Neural progenitor cell (in vitro differentiated cells): ENCODE results near the gene TMEM120B. TPM values are rescaled to one million over a fixed set of nuclear protein-coding genes. Genes with fewer than 3 reads are reported as not detected.

Source experiments
- DNase-seq: peaks from one replicate; pipeline ENCODE4 v3.0.0-alpha.2; 2016; ENCODE audit warnings: low spot score
- H2AFZ ChIP-seq: fragments of 200-600 bp; sonication (generic); replicated peaks from 2 replicates; pipeline ENCODE4 v1.6.1; 2016; ENCODE audit warnings: antibody characterized with exemption
- H3F3A ChIP-seq: fragments of 200-600 bp; sonication (generic); 2 replicates; pipeline ENCODE4 v1.6.1; 2016; ENCODE audit warnings: antibody characterized with exemption, low read depth
- H3K27ac ChIP-seq: fragments of 200-600 bp; sonication (generic); 2 replicates; pipeline ENCODE4 v1.5.1; 2016; ENCODE audit warnings: mild to moderate bottlenecking
- H3K27me3 ChIP-seq: fragments of 200-600 bp; sonication (generic); 2 replicates; pipeline ENCODE4 v1.6.1; 2016; ENCODE audit warnings: mild to moderate bottlenecking, moderate library complexity
- H3K36me3 ChIP-seq: fragments of 200-600 bp; sonication (generic); 2 replicates; pipeline ENCODE4 v1.5.1; 2016
- H3K4me1 ChIP-seq: fragments of 200-600 bp; sonication (generic); 2 replicates; pipeline ENCODE4 v1.6.1; 2016; ENCODE audit warnings: mixed run types
- H3K4me2 ChIP-seq: fragments of 200-600 bp; sonication (generic); 2 replicates; pipeline ENCODE4 v1.6.1; 2016
- H3K4me3 ChIP-seq: fragments of 200-600 bp; sonication (generic); 2 replicates; pipeline ENCODE4 v1.5.1; 2016
- H3K79me2 ChIP-seq: fragments of 200-600 bp; sonication (generic); 2 replicates; pipeline ENCODE4 v1.6.1; 2016; ENCODE audit warnings: low read depth
- H3K9ac ChIP-seq: fragments of 200-600 bp; sonication (generic); 2 replicates; pipeline ENCODE4 v1.6.1; 2016
- H3K9me3 ChIP-seq: fragments of 200-600 bp; sonication (generic); 2 replicates; pipeline ENCODE4 v1.5.1; 2016; ENCODE audit warnings: low read depth
- H4K20me1 ChIP-seq: fragments of 200-600 bp; sonication (generic); 2 replicates; pipeline ENCODE4 v1.6.1; 2016; ENCODE audit warnings: low read depth
- H3K27ac Mint-ChIP-seq: 3 replicates; pipeline ENCODE4 v1.8.0; 2021; ENCODE audit warnings: mixed read lengths
- H3K27me3 Mint-ChIP-seq: 2 replicates; pipeline ENCODE4 v1.8.0; 2022; ENCODE audit warnings: low read depth, mild to moderate bottlenecking, inconsistent platforms, moderate library complexity, mixed read lengths; ENCODE audit not compliant: insufficient read depth
- H3K36me3 Mint-ChIP-seq: 3 replicates; pipeline ENCODE4 v1.8.0; 2021; ENCODE audit warnings: mixed read lengths
- H3K4me1 Mint-ChIP-seq: 3 replicates; pipeline ENCODE4 v1.8.0; 2021; ENCODE audit warnings: mixed read lengths
- H3K4me3 Mint-ChIP-seq: 3 replicates; pipeline ENCODE4 v1.8.0; 2021; ENCODE audit warnings: mild to moderate bottlenecking, moderate library complexity, mixed read lengths
- H3K9me3 Mint-ChIP-seq: 3 replicates; pipeline ENCODE4 v1.8.0; 2020; ENCODE audit warnings: mixed read lengths
- CTCF ChIP-seq: fragments of 200-600 bp; sonication (generic); IDR thresholded peaks from 2 replicates; pipeline ENCODE4 v1.5.1; 2017; ENCODE audit warnings: antibody characterized with exemption, mild to moderate bottlenecking
- EZH2 ChIP-seq: fragments of 200-600 bp; sonication (generic); IDR thresholded peaks from 2 replicates; pipeline ENCODE4 v1.6.1; 2017; ENCODE audit warnings: antibody characterized with exemption, mild to moderate bottlenecking, moderate library complexity
- EZH2phosphoT487 ChIP-seq: fragments of 200-600 bp; sonication (generic); IDR thresholded peaks from 2 replicates; pipeline ENCODE4 v1.6.1; 2017; ENCODE audit warnings: antibody characterized with exemption
- total RNA-seq: library from RNA; depleted of rRNA; stranded (reverse); fragments of >200 nt; gene quantifications from 2 replicates; pipeline ENCODE4 v1.2.3, GENCODE V29; 2015; ENCODE audit warnings: low replicate concordance

The TMEM120B gene
- total RNA-seq, 1 donor from 2014 or later: 4.7 TPM

- H3K36me3 ChIP-seq: no peaks in the 10 kb centered on the region
- peak overlapping the region; percentile 66 for H3K9ac ChIP-seq
- peaks cover 54% of the 10 kb centered on the region for H4K20me1 ChIP-seq
- H3K4me3 ChIP-seq: peak overlapping the region; percentile 84
- H3F3A ChIP-seq: peaks cover 81% of the 10 kb centered on the region
- H3K27me3 Mint-ChIP-seq: peaks cover 12% of the 10 kb centered on the region
- peak; percentile 69 for DNase-seq
- peaks cover 25% of the 10 kb centered on the region for H3K4me1 ChIP-seq
- H3K4me3 Mint-ChIP-seq: peak overlapping the region; percentile 92
- TF ChIP-seq EZH2phosphoT487 (no peak), CTCF (no peak), EZH2 (no peak)
- no peak overlapping the region for H2AFZ ChIP-seq
- peak overlapping the region; percentile 99 for H3K4me2 ChIP-seq
- peak overlapping the region; percentile 99 for H3K27ac Mint-ChIP-seq
- peak overlapping the region; percentile 96 for H3K27ac ChIP-seq
- H3K9me3 Mint-ChIP-seq: no peaks in the 10 kb centered on the region
- H3K9me3 ChIP-seq: no peaks in the 10 kb centered on the region
- H3K27me3 ChIP-seq: no peaks in the 10 kb centered on the region
- peaks cover 15% of the 10 kb centered on the region for H3K36me3 Mint-ChIP-seq
- peaks cover 82% of the 10 kb centered on the region for H3K79me2 ChIP-seq
- H3K4me1 Mint-ChIP-seq: peaks cover 36% of the 10 kb centered on the region
Measured at GRCh38 chr12:121799842-121800693, 87.5 kb downstream of the TMEM120B start.

GRCh38 chr12:121800694-121801594, 88.4 kb downstream of the TMEM120B start:
- Mint-ChIP-seq H3K4me1 (peaks cover 34% of the 10 kb centered on the region), H3K9me3 (no peaks in the 10 kb centered on the region), H3K4me3 (peak overlapping the region; percentile 92), H3K36me3 (peaks cover 15% of the 10 kb centered on the region), H3K27ac (peak overlapping the region; percentile 100), H3K27me3 (peaks cover 14% of the 10 kb centered on the region)
- H3K79me2 ChIP-seq: peaks cover 89% of the 10 kb centered on the region
- H3K27me3 ChIP-seq: no peaks in the 10 kb centered on the region
- H3K9me3 ChIP-seq: no peaks in the 10 kb centered on the region
- TF ChIP-seq CTCF: no peak
- no peak for TF ChIP-seq EZH2phosphoT487
- no peak for TF ChIP-seq EZH2
- H3K4me2 ChIP-seq: peak overlapping the region; percentile 99
- peak; percentile 89 for DNase-seq
- H2AFZ ChIP-seq: no peak overlapping the region
- H3K4me3 ChIP-seq: peak overlapping the region; percentile 84
- peak overlapping the region; percentile 84 for H3K9ac ChIP-seq
- no peaks in the 10 kb centered on the region for H3K36me3 ChIP-seq
- peak overlapping the region; percentile 96 for H3K27ac ChIP-seq
- peaks cover 54% of the 10 kb centered on the region for H4K20me1 ChIP-seq
- peaks cover 29% of the 10 kb centered on the region for H3K4me1 ChIP-seq
- H3F3A ChIP-seq: peaks cover 72% of the 10 kb centered on the region

- peak overlapping the region; percentile 100 for H3K27ac Mint-ChIP-seq
- H3K4me1 ChIP-seq: peaks cover 37% of the 10 kb centered on the region
- peak overlapping the region; percentile 84 for H3K4me3 ChIP-seq
- H2AFZ ChIP-seq: no peak overlapping the region
- H3K79me2 ChIP-seq: peaks cover 89% of the 10 kb centered on the region
- H3K4me3 Mint-ChIP-seq: peak overlapping the region; percentile 92
- peaks cover 54% of the 10 kb centered on the region for H4K20me1 ChIP-seq
- H3K9ac ChIP-seq: peak overlapping the region; percentile 84
- H3K27me3 ChIP-seq: no peaks in the 10 kb centered on the region
- no peaks in the 10 kb centered on the region for H3K36me3 ChIP-seq
- H3K4me1 Mint-ChIP-seq: peaks cover 41% of the 10 kb centered on the region
- H3K27me3 Mint-ChIP-seq: peaks cover 14% of the 10 kb centered on the region
- peak overlapping the region; percentile 99 for H3K4me2 ChIP-seq
- no peak for TF ChIP-seq CTCF
- peaks cover 18% of the 10 kb centered on the region for H3K36me3 Mint-ChIP-seq
- H3K9me3 ChIP-seq: no peaks in the 10 kb centered on the region
- DNase-seq: peak; percentile 58
- H3F3A ChIP-seq: peaks cover 70% of the 10 kb centered on the region
- H3K9me3 Mint-ChIP-seq: no peaks in the 10 kb centered on the region
- peak overlapping the region; percentile 96 for H3K27ac ChIP-seq
Measured at GRCh38 chr12:121801595-121802484, 89.3 kb downstream of the TMEM120B start.
